ENCODE measurements around the gene KCNC1.

DNA sequence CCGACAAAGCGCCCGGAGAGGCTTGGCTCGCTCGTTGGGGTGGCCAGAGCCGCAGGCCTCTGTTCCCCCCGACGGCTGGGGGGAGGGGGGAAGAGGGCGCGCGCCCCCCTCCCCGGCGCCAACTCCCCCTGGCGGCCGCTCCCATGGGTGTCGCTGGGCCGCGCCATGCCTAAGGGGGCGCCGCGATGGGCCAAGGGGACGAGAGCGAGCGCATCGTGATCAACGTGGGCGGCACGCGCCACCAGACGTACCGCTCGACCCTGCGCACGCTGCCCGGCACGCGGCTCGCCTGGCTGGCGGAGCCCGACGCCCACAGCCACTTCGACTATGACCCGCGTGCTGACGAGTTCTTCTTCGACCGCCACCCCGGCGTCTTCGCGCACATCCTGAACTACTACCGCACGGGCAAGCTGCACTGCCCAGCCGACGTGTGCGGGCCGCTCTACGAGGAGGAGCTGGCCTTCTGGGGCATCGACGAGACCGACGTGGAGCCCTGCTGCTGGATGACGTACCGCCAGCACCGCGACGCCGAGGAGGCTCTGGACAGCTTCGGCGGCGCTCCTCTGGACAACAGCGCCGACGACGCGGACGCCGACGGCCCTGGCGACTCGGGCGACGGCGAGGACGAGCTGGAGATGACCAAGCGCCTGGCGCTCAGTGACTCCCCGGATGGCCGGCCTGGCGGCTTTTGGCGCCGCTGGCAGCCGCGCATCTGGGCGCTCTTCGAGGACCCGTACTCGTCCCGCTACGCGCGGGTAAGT, 1.4 kb downstream of the KCNC1 start:
- no peak for TF ChIP-seq NFE2L2 (conservative IDR thresholded peaks at IDR 0.05; ENCODE audit: low read length)
- no peak for TF ChIP-seq CHD2 (IDR thresholded peaks at IDR 0.05; ENCODE audit: low read length, partially characterized antibody)
- no peak for TF ChIP-seq KDM1A (IDR thresholded peaks at IDR 0.05; ENCODE audit: low read depth)
- TF ChIP-seq EP300 (IDR thresholded peaks at IDR 0.05) = no peak
- TF ChIP-seq, protein P1, sequence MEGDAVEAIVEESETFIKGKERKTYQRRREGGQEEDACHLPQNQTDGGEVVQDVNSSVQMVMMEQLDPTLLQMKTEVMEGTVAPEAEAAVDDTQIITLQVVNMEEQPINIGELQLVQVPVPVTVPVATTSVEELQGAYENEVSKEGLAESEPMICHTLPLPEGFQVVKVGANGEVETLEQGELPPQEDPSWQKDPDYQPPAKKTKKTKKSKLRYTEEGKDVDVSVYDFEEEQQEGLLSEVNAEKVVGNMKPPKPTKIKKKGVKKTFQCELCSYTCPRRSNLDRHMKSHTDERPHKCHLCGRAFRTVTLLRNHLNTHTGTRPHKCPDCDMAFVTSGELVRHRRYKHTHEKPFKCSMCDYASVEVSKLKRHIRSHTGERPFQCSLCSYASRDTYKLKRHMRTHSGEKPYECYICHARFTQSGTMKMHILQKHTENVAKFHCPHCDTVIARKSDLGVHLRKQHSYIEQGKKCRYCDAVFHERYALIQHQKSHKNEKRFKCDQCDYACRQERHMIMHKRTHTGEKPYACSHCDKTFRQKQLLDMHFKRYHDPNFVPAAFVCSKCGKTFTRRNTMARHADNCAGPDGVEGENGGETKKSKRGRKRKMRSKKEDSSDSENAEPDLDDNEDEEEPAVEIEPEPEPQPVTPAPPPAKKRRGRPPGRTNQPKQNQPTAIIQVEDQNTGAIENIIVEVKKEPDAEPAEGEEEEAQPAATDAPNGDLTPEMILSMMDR (IDR thresholded peaks at IDR 0.05) = peak; percentile 20; the same call in 1 of the 3 replicates
- TF ChIP-seq EHMT2 (IDR thresholded peaks at IDR 0.05; ENCODE audit: low read depth) = no peak
- TF ChIP-seq, protein P2, sequence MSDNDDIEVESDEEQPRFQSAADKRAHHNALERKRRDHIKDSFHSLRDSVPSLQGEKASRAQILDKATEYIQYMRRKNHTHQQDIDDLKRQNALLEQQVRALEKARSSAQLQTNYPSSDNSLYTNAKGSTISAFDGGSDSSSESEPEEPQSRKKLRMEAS (IDR thresholded peaks at IDR 0.05) = no peak
- TF ChIP-seq POLR2A (IDR thresholded peaks at IDR 0.05; ENCODE audit: low read length) = no peak
- TF ChIP-seq CEBPB (IDR thresholded peaks at IDR 0.05) = no peak
- no peak for TF ChIP-seq RAD21 (conservative IDR thresholded peaks at IDR 0.05 in 1 of 2, IDR thresholded peaks at IDR 0.05 in 1 of 2)
- no peak for TF ChIP-seq NR3C1 (IDR thresholded peaks at IDR 0.05)
- TF ChIP-seq CBX2 (IDR thresholded peaks at IDR 0.05; ENCODE audit: borderline replicate concordance, low read depth) = no peak

Data from A549 (cell line).